WTC11 (cell line): ENCODE measurements around the gene MAPK14. TPM values are rescaled to one million over a fixed set of nuclear protein-coding genes. Genes with fewer than 3 reads are reported as not detected.

Experiments used
- ATAC-seq: fragments of 200-7000 bp; cut with Tn5 transposase; 2 replicates; pipeline ENCODE4 v1.10.0; 2021; ENCODE audit warnings: mild to moderate bottlenecking, moderate library complexity
- CTCF ChIA-PET: fragments of 300-600 bp; sonication (Branson Sonifier 250); formaldehyde crosslinking; loops from one replicate; lab custom pipeline; 2021; ENCODE audit warnings: antibody characterized with exemption; lab: Charles Lee
- POLR2A ChIA-PET: fragments of 350-600 bp; sonication (Branson Sonifier 250); formaldehyde crosslinking; loops from one replicate; lab custom pipeline; 2021; ENCODE audit warnings: antibody characterized with exemption; lab: Charles Lee
- DNase-seq: peaks from one replicate; pipeline ENCODE4 v3.0.0; 2021; ENCODE audit warnings: low spot score
- H3K27ac Mint-ChIP-seq: 2 replicates; pipeline ENCODE4 v1.8.0; 2021; ENCODE audit warnings: mixed read lengths
- H3K27me3 Mint-ChIP-seq: 2 replicates; pipeline ENCODE4 v1.8.0; 2021; ENCODE audit warnings: low read depth, mild to moderate bottlenecking, moderate library complexity, mixed read lengths
- H3K36me3 Mint-ChIP-seq: 2 replicates; pipeline ENCODE4 v1.8.0; 2021; ENCODE audit warnings: mixed read lengths
- H3K4me1 Mint-ChIP-seq: 2 replicates; pipeline ENCODE4 v1.8.0; 2022; ENCODE audit warnings: mixed read lengths
- H3K4me3 Mint-ChIP-seq: 2 replicates; pipeline ENCODE4 v1.8.0; 2021; ENCODE audit warnings: mild to moderate bottlenecking, moderate library complexity, mixed read lengths
- H3K9me3 Mint-ChIP-seq: 2 replicates; pipeline ENCODE4 v1.8.0; 2021; ENCODE audit warnings: mixed read lengths
- CREM ChIP-seq: sonication (generic); formaldehyde crosslinking; IDR thresholded peaks from 2 replicates; pipeline ENCODE4 v1.8.1; 2022; ENCODE audit warnings: mild to moderate bottlenecking, missing genetic modification reagents, moderate library complexity
- ELF4 ChIP-seq: sonication (generic); formaldehyde crosslinking; IDR thresholded peaks from 2 replicates; pipeline ENCODE4 v1.8.1; 2022; ENCODE audit warnings: low read depth, mild to moderate bottlenecking, moderate library complexity, missing genetic modification reagents
- HMGA2 ChIP-seq: fragments of 250-450 bp; sonication (Bioruptor Pico); IDR thresholded peaks from 2 replicates; pipeline ENCODE4 v1.4.0; 2021; ENCODE audit warnings: mild to moderate bottlenecking, moderate library complexity
- MAX ChIP-seq: sonication (generic); formaldehyde crosslinking; IDR thresholded peaks from 2 replicates; pipeline ENCODE4 v1.8.0; 2022; ENCODE audit warnings: mild to moderate bottlenecking, missing genetic modification reagents
- MXD4 ChIP-seq: fragments of 250-450 bp; sonication (Bioruptor Pico); IDR thresholded peaks from 2 replicates; pipeline ENCODE4 v1.8.0; 2021; ENCODE audit warnings: mild to moderate bottlenecking, moderate library complexity, borderline replicate concordance
- PRDM15 ChIP-seq: sonication (generic); formaldehyde crosslinking; IDR thresholded peaks from 2 replicates; pipeline ENCODE4 v1.8.0; 2022; ENCODE audit warnings: missing genetic modification reagents
- SMAD3 ChIP-seq: sonication (generic); formaldehyde crosslinking; IDR thresholded peaks from 2 replicates; pipeline ENCODE4 v1.8.0; 2022; ENCODE audit warnings: missing genetic modification reagents, mild to moderate bottlenecking, borderline replicate concordance
- ZBTB21 ChIP-seq: sonication (generic); formaldehyde crosslinking; IDR thresholded peaks from 2 replicates; pipeline ENCODE4 v1.8.1; 2023; ENCODE audit warnings: mild to moderate bottlenecking, missing genetic modification reagents, borderline replicate concordance
- ZBTB43 ChIP-seq: sonication (generic); formaldehyde crosslinking; IDR thresholded peaks from 2 replicates; pipeline ENCODE4 v1.8.1; 2023; ENCODE audit warnings: mild to moderate bottlenecking, missing genetic modification reagents
- ZNF219 ChIP-seq: sonication (generic); formaldehyde crosslinking; IDR thresholded peaks from 2 replicates; pipeline ENCODE4 v1.8.0; 2023; ENCODE audit warnings: missing genetic modification reagents, mild to moderate bottlenecking, borderline replicate concordance
- ZNF396 ChIP-seq: fragments of 250-450 bp; sonication (Bioruptor Pico); IDR thresholded peaks from 2 replicates; pipeline ENCODE4 v1.8.0; 2021; ENCODE audit warnings: mild to moderate bottlenecking, moderate library complexity, borderline replicate concordance
- total RNA-seq: library from RNA; stranded (reverse); gene quantifications from 3 replicates; pipeline ENCODE4 v1.2.3, GENCODE V29; 2021
- TF ChIP-seq, protein P1 (sequence below): sonication (generic); formaldehyde crosslinking; IDR thresholded peaks from 2 replicates; pipeline ENCODE4 v1.8.0; 2022; ENCODE audit warnings: mild to moderate bottlenecking, missing genetic modification reagents
- TF ChIP-seq, protein P2 (sequence below): fragments of 200-600 bp; IDR thresholded peaks from 2 replicates; pipeline ENCODE4 v1.8.0; 2022; ENCODE audit warnings: antibody characterized with exemption
- TF ChIP-seq, protein P3 (sequence below): sonication (generic); formaldehyde crosslinking; IDR thresholded peaks from 2 replicates; pipeline ENCODE4 v1.8.1; 2023; ENCODE audit warnings: mild to moderate bottlenecking, missing genetic modification reagents, borderline replicate concordance
- TF ChIP-seq, protein P4 (sequence below): sonication (generic); formaldehyde crosslinking; IDR thresholded peaks from 2 replicates; pipeline ENCODE4 v1.8.1; 2022; ENCODE audit warnings: low read depth, missing genetic modification reagents, borderline replicate concordance

Gene MAPK14
- total RNA-seq, 1 experiment from 2014 or later: 34.0 TPM

DNA sequence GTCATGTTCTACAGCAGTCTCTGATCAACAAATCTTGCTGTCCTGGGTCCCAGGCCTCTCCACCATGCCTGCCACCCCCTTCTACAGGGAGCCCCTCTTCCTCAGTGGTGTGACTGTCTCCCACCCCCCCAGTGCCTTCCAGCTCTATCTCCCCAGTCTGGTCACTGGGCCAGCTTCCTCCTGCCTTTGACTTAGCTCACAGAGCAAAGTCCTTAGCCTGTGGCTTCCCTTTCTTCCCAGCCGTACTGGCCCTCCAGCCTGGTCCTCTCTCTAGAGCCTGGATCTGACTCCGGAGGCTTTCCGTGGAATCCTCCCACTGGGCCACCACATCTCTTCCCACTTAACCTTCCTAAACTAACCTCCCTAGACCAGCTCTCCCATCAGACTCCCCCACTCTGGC, 119.7 kb downstream of the MAPK14 start:
- Mint-ChIP-seq H3K27me3 (peaks cover 5% of the 10 kb centered on the region), H3K4me3 (no peak overlapping the region), H3K4me1 (peaks cover 5% of the 10 kb centered on the region), H3K27ac (no peak overlapping the region), H3K9me3 (peaks cover 34% of the 10 kb centered on the region), H3K36me3 (peaks cover 8% of the 10 kb centered on the region)
- ChIA-PET CTCF (no interaction called here), POLR2A (interaction anchor here (1.0 kb wide), 1 partner anchor 16 kb away, joined by 3 read pairs; no protein-coding TSS in a partner anchor)
- DNase-seq (no peak), ATAC-seq (no peak)
- TF ChIP-seq, protein P1, sequence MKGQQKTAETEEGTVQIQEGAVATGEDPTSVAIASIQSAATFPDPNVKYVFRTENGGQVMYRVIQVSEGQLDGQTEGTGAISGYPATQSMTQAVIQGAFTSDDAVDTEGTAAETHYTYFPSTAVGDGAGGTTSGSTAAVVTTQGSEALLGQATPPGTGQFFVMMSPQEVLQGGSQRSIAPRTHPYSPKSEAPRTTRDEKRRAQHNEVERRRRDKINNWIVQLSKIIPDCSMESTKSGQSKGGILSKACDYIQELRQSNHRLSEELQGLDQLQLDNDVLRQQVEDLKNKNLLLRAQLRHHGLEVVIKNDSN (CRISPR knock-in tag): no peak
- no peak for TF ChIP-seq ZNF219 (CRISPR knock-in tag)
- no peak for TF ChIP-seq SMAD3 (CRISPR knock-in tag)

DNA sequence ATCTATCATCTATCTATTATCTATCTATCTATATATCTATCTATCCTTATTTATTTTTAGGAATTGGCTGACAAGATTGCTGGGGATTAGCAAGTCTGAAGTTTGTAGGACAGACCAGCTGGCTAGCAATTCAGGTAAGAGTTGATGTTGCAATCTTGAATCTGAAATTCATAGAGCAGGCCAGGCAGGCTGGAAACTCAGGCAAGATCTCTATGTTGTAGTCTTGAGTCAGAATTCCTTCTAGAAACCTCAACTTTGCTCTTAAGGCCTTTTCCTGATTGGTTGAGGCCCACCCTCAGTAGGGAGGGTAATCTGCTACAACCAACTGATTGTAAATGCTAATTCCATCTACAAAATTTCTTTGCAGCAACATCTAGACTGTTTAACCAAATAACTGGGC, 121.9 kb downstream of the MAPK14 start:
- no peak for TF ChIP-seq CREM (CRISPR knock-in tag)
- TF ChIP-seq, protein P2, sequence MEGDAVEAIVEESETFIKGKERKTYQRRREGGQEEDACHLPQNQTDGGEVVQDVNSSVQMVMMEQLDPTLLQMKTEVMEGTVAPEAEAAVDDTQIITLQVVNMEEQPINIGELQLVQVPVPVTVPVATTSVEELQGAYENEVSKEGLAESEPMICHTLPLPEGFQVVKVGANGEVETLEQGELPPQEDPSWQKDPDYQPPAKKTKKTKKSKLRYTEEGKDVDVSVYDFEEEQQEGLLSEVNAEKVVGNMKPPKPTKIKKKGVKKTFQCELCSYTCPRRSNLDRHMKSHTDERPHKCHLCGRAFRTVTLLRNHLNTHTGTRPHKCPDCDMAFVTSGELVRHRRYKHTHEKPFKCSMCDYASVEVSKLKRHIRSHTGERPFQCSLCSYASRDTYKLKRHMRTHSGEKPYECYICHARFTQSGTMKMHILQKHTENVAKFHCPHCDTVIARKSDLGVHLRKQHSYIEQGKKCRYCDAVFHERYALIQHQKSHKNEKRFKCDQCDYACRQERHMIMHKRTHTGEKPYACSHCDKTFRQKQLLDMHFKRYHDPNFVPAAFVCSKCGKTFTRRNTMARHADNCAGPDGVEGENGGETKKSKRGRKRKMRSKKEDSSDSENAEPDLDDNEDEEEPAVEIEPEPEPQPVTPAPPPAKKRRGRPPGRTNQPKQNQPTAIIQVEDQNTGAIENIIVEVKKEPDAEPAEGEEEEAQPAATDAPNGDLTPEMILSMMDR: no peak
- TF ChIP-seq HMGA2 (CRISPR knock-in tag): no peak
- TF ChIP-seq, protein P3, sequence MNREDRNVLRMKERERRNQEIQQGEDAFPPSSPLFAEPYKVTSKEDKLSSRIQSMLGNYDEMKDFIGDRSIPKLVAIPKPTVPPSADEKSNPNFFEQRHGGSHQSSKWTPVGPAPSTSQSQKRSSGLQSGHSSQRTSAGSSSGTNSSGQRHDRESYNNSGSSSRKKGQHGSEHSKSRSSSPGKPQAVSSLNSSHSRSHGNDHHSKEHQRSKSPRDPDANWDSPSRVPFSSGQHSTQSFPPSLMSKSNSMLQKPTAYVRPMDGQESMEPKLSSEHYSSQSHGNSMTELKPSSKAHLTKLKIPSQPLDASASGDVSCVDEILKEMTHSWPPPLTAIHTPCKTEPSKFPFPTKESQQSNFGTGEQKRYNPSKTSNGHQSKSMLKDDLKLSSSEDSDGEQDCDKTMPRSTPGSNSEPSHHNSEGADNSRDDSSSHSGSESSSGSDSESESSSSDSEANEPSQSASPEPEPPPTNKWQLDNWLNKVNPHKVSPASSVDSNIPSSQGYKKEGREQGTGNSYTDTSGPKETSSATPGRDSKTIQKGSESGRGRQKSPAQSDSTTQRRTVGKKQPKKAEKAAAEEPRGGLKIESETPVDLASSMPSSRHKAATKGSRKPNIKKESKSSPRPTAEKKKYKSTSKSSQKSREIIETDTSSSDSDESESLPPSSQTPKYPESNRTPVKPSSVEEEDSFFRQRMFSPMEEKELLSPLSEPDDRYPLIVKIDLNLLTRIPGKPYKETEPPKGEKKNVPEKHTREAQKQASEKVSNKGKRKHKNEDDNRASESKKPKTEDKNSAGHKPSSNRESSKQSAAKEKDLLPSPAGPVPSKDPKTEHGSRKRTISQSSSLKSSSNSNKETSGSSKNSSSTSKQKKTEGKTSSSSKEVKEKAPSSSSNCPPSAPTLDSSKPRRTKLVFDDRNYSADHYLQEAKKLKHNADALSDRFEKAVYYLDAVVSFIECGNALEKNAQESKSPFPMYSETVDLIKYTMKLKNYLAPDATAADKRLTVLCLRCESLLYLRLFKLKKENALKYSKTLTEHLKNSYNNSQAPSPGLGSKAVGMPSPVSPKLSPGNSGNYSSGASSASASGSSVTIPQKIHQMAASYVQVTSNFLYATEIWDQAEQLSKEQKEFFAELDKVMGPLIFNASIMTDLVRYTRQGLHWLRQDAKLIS (CRISPR knock-in tag): no peak
- TF ChIP-seq ZBTB21 (CRISPR knock-in tag): no peak
- TF ChIP-seq ZBTB43 (CRISPR knock-in tag): no peak
- no peak for TF ChIP-seq ELF4
- TF ChIP-seq MXD4: no peak
- TF ChIP-seq MAX: no peak
- no peak for TF ChIP-seq ZNF396 (CRISPR knock-in tag)
- TF ChIP-seq PRDM15 (CRISPR knock-in tag): no peak
- TF ChIP-seq, protein P4, sequence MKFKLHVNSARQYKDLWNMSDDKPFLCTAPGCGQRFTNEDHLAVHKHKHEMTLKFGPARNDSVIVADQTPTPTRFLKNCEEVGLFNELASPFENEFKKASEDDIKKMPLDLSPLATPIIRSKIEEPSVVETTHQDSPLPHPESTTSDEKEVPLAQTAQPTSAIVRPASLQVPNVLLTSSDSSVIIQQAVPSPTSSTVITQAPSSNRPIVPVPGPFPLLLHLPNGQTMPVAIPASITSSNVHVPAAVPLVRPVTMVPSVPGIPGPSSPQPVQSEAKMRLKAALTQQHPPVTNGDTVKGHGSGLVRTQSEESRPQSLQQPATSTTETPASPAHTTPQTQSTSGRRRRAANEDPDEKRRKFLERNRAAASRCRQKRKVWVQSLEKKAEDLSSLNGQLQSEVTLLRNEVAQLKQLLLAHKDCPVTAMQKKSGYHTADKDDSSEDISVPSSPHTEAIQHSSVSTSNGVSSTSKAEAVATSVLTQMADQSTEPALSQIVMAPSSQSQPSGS (CRISPR knock-in tag): no peak
- TF ChIP-seq, all 79 proteins: peak for 0
- POLR2A ChIA-PET: no interaction called here
- Mint-ChIP-seq H3K9me3 (peaks cover 47% of the 10 kb centered on the region), H3K4me3 (no peak overlapping the region), H3K36me3 (peaks cover 11% of the 10 kb centered on the region), H3K4me1 (peaks cover 12% of the 10 kb centered on the region), H3K27ac (no peak overlapping the region), H3K27me3 (peaks cover 5% of the 10 kb centered on the region)
- ATAC-seq (no peak), DNase-seq (no peak)
- CTCF ChIA-PET: no interaction called here
